Stimulated activated CD8-positive, alpha-beta memory T cell treated with anti-CD3 and anti-CD28 coated beads, Interleukin-7, amount 100 ng/mL, for 4 hours (primary cell): ENCODE results near the gene ENSA.
"Not testable (repeated sequence)": the region's sequence is repeated elsewhere in the genome, so short reads cannot be mapped to it uniquely, and the experiment has no call there.

Experiments used
- DNase-seq, 2 donors: peaks; one replicate each; pipeline ENCODE4 v3.0.0-alpha.2; 2020; ENCODE audit warnings: low read depth in 2 of 2

The ENSA gene, protein sequence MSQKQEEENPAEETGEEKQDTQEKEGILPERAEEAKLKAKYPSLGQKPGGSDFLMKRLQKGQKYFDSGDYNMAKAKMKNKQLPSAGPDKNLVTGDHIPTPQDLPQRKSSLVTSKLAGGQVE

DNA sequence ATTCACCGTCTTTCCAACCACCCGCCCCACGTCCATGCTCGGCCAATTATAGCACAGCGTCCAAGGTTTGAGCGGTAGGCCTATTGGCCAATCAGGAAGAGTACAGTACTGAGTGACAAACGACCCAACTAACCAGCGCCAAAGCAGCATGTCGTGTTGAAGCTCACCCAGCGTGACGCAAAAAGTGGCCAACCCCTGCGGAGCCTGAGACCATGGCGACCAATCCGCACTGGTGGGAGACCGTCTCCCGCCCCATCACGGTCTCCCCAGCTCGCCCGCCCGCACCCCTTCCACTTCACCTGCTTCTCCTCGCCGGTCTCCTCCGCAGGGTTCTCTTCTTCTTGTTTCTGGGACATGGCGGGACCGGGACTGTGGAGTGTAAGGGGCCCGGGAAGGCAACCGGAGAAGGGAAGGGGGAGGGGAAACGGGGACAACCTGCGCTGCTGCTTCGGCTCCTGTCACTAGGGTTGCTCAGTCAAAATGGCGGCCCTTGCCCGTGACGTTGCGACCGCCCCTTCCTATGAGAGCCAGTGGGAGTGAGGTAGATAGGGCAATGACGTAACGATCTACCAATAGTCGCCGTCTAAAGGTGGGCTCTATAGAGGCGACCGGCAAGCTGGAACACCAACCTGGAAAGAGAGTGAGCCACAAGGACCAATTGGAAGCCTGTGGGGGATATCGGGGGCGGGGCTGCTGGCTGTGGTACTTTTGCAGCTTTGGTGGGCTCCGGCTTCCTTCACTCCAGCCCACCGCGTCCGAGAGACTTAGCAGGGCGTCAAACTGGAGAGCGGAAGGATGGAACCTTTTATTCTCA, at the start of gene ENSA:
Gene ENSA (minus strand): TSS at position 498 of the 814 bp plus-strand sequence. CDS start 142 bp downstream, at position 356.
- DNase-seq, result peak; percentile 94 to 96

DNA sequence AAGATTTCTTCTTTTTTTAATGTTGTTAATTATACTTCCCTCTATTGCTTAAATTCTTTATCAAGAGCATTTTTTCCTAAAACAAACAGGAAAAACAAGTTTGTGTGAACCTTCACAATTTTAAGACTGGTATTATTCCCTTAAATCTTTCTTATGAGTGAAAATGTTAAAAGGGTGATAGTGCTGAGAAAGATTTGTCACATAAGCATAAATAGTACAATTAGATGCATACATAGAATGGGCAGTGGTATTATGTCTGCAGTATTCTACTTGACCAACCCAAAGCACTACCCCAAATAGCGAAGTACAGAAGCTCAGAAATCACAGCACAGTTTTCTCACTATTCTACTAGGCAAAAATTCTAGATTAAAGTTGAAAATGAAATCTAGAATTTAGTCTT, 49.6 kb upstream of the ENSA start:
- DNase-seq, result no peak

DNA sequence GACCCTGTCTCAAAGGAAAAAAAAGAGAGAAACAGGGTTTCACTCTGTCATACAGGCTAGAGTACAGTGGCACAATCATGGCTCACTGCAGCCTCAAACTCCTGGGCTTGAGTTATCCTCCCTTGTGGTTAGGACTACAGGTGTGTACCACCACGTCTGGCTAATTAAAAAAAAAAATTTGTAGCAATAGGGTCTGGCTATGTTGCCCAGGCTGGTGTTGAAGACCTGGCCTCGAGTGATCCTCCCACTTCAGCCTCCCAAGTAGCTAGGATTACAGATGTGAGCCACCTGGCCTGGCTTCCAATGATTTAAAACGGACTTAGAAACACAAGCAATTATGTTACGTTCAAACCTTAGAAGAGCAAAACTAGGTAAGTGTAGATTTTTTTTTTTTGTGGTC, 45.5 kb upstream of the ENSA start:
- no peak for DNase-seq

DNA sequence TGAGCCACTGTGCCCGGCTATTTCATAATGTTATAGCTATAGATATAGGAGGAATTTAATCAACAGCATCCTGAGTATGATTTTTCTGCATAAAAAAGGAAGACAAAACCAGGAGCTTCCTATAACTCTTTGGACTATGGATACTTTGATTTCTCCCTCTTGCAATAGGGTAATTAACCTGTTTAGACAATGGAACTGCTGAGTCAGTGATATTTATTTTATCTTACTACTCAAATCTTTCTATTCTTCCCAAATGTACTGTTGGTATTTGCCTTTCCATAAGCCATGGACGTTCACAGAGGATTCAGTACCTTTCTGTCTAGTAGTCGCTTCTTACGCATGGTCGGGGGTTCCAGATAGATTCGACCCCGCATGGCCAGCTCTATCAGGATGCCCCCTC, 33.9 kb upstream of the ENSA start:
- no peak for DNase-seq

DNA sequence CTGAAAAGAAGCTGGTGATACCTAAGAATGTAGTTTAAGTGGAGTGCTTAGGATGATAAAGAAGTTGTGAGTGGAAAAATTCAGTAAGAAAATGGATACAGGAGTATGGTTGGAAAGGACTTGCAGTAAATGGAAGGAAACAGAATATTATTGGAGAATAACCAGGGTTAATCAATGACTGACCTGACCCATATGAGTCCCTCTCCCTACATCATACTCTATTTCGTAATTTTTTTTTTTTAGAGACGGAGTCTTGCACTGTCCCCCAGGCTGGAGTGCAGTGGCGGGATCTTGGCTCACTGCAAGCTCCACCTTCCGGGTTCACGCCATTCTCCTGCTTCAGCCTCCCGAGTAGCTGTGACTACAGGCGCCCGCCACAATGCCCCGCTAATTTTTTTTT, 33.4 kb upstream of the ENSA start:
- DNase-seq, result no peak

- no peak for DNase-seq
Measured at GRCh38 chr1:150661156-150661555, 31.7 kb upstream of the ENSA start.

DNA sequence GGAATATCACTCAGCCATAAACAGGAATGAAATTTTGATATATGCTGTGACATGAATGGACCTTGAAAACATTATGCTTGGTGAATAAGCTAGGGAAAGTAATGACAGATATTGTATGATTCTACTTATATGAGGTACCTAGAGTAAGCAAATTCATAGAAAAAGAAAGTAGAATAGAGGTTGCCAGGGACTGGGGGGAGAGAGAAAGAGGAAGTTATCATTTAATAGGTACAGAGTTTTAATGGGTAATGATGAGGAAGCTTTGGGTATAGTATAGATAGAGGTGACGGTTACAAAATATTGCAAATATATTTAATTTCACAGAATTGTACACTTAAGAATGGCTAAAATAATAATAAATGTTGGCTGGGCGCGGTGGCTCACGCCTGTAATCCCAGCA, 31.2 kb upstream of the ENSA start:
- no peak for DNase-seq

DNA sequence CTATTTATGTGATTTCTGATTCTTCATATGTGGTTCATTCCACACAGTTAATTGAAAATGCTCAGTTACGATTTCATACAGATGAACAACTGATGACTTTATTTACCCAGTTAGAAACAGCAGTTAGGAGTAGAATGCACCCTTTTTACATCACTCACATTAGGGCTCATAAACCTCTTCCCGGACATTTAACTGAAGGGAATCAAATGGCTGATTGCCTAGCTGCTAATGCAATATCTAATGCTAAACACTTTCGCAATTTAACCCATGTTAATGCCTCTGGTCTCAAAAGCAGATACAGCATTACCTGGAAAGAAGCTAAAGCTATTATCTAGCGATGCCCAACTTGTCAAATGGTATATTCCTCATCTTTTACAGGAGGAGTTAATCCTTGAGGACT, 27.7 kb upstream of the ENSA start:
- not testable (repeated sequence) for DNase-seq

GRCh38 chr1:150654635-150655034, 25.2 kb upstream of the ENSA start:
- not testable (repeated sequence) for DNase-seq

GRCh38 chr1:150650193-150650592, 20.8 kb upstream of the ENSA start:
- no peak for DNase-seq

- no peak for DNase-seq
Measured at GRCh38 chr1:150649441-150650075, 20.1 kb upstream of the ENSA start.

DNA sequence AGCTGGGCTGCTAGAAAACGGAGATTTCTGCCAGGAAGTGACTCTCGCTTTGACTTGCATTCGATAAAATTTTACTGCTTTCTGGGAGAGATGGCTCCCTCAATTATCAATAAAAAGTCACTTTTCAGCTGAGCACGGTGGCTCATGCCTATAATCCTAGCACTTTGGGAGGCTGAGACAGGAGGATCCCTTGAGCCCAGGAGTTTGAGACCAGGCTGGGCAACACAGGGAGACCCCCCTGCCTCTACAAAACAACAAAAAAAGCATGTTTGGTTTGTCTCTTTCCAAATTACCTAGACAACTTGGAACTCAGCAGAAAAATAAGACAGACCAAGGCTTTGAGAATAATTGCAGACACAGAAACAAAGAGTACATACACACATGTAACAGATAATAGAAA, 12.9 kb upstream of the ENSA start:
- DNase-seq, result no peak

GRCh38 chr1:150641126-150641815, 11.9 kb upstream of the ENSA start:
- DNase-seq, result not testable (repeated sequence)

DNA sequence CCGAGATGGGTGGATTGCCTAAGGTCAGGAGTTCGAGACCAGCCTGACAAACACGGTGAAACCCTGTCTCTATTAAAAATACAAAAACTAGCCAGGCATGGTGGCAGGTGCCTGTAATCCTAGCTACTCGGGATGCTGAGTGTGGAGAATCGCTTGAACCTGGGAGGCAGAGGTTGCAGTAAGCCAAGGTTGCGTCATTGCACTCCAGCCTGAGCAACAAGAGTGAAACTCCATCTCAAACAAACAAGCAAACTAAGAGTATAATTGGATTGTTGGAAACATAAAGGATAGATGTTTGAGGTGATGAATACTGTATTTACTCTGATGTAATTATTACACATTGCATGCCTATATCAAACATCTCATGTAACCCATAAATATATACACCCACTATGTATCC, 9.0 kb upstream of the ENSA start:
- DNase-seq, result not testable (repeated sequence)

GRCh38 chr1:150634839-150635622, 5.6 kb upstream of the ENSA start:
- DNase-seq, result not testable (repeated sequence)

- no peak for DNase-seq
Measured at GRCh38 chr1:150628766-150629114, 672 bp downstream of the ENSA start.

- no peak for DNase-seq
Measured at GRCh38 chr1:150627826-150628410, 1.5 kb downstream of the ENSA start.

DNA sequence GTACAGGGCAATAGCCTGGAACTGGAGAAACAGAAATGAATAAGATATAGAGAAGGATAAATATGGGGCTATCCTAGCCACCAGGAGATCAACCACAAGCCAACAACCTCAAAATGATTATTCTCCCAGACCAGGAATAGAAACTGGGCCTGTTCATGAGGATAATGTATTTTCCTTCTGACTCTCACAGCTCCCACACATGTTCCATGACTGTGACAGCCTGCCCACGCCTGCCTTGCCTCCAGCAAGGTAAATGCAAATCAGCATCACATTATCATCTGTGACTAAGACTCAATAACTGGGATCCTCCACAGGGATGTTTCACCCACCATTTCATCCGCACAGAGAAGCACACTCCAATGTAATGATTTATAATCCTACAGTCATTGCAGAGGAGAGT, 3.3 kb downstream of the ENSA start:
- no peak for DNase-seq

DNA sequence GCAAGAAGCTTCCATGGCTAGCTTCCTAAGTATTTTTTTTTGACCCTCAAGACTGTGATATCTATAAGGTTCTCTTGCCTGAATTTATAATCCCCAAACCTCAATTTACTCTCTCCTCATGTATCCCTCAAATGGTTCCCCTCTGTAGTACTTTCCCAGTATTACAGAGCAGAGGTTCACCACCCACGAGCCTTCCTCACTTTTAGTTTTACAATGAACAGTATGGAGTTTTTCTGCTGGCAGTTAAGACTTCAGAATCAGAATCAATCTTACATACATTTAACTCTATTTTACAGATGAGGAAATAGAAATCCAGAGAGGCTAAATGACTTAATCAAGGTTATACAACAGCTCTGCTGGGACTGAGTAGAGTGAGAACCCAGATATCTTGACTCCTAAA, 4.9 kb downstream of the ENSA start:
- DNase-seq, result not testable (repeated sequence)

DNA sequence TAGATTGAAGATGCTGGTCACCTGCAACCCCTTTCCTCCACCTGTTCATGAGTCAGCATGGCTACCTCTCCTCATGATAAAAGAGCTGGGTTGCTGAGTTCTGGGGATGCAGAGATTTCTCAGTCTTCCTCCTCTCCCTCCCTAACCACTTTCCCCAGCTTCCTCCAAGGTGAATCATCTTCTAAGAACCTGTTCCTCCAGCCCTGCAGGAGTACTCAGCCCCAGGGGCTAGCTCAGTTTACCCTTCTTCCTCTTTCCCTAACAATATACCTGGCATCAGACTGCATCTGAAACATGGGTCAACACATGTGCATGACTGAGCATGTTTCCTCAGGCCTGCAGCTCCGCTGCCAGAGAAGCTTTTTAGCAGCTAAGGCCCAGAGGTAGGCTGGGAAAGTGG, 5.3 kb downstream of the ENSA start:
- DNase-seq, result not testable (repeated sequence)

GRCh38 chr1:150622303-150622975, 7.0 kb downstream of the ENSA start:
- no peak for DNase-seq
